ENCODE measurements around the gene AGPAT1. TPM values are rescaled to one million over a fixed set of nuclear protein-coding genes. Genes with fewer than 3 reads are reported as not detected.

The AGPAT1 gene
- total and polyA plus RNA-seq, 2 of the 13 experiments (the other 11 are each of a cell fraction or from before 2014, with no cell fraction given): 51.3 to 139 TPM

DNA sequence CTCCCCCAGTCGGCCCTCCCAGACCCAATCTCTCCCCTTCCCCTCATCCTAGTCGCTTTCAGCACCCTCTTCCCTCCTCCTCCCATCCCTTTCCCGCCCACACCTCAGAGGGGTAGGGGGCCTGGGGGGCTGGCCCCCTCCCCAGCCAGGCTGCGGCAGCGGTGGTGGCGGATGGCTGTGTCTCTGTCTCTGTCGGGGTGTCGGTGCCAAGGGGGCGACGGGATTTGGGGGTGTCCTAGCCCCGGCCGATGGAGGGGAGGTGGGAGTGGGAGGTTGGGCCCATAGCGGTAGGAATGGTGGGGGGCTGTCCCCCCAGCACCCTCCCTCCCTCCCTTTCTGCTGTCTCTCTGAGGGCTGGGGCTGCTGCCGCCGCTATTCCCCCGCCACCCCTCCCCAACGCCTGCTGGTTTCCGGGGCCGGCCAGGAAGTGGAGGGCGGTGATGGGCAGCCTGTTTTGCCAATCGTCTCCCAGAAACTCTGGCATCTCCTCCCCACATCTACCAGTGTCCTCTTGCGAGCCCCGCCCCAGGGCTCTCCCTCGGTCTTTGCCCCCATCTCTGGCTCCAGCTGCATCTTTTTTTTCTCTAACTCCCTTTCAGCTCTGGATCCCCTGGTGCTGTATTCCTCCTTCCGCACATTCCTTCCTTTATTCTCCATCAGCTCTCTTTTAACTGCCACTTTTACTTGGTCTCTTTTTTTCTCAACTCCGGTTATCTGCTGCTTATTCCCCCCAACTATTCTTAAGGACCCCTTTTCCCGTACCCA lies at the start of gene AGPAT1 (continued):
- no peak for TF ChIP-seq ATF2 (CRISPR knock-in tag; IDR thresholded peaks at IDR 0.05)
- TF ChIP-seq ZNF235 (CRISPR knock-in tag; IDR thresholded peaks at IDR 0.05; ENCODE audit: borderline replicate concordance): no peak
- TF ChIP-seq, protein P1, sequence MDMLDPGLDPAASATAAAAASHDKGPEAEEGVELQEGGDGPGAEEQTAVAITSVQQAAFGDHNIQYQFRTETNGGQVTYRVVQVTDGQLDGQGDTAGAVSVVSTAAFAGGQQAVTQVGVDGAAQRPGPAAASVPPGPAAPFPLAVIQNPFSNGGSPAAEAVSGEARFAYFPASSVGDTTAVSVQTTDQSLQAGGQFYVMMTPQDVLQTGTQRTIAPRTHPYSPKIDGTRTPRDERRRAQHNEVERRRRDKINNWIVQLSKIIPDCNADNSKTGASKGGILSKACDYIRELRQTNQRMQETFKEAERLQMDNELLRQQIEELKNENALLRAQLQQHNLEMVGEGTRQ (IDR thresholded peaks at IDR 0.05; ENCODE audit: low read depth, low read length): no peak
- TF ChIP-seq, protein P1 (CRISPR knock-in tag; IDR thresholded peaks at IDR 0.05; ENCODE audit: borderline replicate concordance): no peak
- TF ChIP-seq PCBP1 (IDR thresholded peaks at IDR 0.05; ENCODE audit: borderline replicate concordance, low read depth, low read length): peak; percentile 99
- no peak for TF ChIP-seq RFX1 (IDR thresholded peaks at IDR 0.05)
- TF ChIP-seq BRCA1 (CRISPR knock-in tag; IDR thresholded peaks at IDR 0.05): no peak; the same call in 1 of the 2 replicates
- TF ChIP-seq STAG1 (CRISPR knock-in tag; IDR thresholded peaks at IDR 0.05): no peak
- no peak; the same call in 1 of the 2 replicates for TF ChIP-seq ZNF230 (CRISPR knock-in tag; IDR thresholded peaks at IDR 0.05)
- TF ChIP-seq ARNTL (CRISPR knock-in tag; IDR thresholded peaks at IDR 0.05): peak; percentile 57; the same call in 1 of the 2 replicates
- no peak for TF ChIP-seq STAT5B (CRISPR knock-in tag; IDR thresholded peaks at IDR 0.05)
- TF ChIP-seq FOXO4 (CRISPR knock-in tag; conservative IDR thresholded peaks at IDR 0.05): no peak
- TF ChIP-seq, protein P2, sequence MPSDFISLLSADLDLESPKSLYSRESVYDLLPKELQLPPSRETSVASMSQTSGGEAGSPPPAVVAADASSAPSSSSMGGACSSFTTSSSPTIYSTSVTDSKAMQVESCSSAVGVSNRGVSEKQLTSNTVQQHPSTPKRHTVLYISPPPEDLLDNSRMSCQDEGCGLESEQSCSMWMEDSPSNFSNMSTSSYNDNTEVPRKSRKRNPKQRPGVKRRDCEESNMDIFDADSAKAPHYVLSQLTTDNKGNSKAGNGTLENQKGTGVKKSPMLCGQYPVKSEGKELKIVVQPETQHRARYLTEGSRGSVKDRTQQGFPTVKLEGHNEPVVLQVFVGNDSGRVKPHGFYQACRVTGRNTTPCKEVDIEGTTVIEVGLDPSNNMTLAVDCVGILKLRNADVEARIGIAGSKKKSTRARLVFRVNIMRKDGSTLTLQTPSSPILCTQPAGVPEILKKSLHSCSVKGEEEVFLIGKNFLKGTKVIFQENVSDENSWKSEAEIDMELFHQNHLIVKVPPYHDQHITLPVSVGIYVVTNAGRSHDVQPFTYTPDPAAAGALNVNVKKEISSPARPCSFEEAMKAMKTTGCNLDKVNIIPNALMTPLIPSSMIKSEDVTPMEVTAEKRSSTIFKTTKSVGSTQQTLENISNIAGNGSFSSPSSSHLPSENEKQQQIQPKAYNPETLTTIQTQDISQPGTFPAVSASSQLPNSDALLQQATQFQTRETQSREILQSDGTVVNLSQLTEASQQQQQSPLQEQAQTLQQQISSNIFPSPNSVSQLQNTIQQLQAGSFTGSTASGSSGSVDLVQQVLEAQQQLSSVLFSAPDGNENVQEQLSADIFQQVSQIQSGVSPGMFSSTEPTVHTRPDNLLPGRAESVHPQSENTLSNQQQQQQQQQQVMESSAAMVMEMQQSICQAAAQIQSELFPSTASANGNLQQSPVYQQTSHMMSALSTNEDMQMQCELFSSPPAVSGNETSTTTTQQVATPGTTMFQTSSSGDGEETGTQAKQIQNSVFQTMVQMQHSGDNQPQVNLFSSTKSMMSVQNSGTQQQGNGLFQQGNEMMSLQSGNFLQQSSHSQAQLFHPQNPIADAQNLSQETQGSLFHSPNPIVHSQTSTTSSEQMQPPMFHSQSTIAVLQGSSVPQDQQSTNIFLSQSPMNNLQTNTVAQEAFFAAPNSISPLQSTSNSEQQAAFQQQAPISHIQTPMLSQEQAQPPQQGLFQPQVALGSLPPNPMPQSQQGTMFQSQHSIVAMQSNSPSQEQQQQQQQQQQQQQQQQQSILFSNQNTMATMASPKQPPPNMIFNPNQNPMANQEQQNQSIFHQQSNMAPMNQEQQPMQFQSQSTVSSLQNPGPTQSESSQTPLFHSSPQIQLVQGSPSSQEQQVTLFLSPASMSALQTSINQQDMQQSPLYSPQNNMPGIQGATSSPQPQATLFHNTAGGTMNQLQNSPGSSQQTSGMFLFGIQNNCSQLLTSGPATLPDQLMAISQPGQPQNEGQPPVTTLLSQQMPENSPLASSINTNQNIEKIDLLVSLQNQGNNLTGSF (CRISPR knock-in tag; IDR thresholded peaks at IDR 0.05): no peak
- TF ChIP-seq, protein P3, sequence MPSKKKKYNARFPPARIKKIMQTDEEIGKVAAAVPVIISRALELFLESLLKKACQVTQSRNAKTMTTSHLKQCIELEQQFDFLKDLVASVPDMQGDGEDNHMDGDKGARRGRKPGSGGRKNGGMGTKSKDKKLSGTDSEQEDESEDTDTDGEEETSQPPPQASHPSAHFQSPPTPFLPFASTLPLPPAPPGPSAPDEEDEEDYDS (CRISPR knock-in tag; IDR thresholded peaks at IDR 0.05): peak; percentile 78
- TF ChIP-seq LRRFIP1 (CRISPR knock-in tag; conservative IDR thresholded peaks at IDR 0.05): no peak
- no peak for TF ChIP-seq GFI1 (CRISPR knock-in tag; IDR thresholded peaks at IDR 0.05; ENCODE audit: borderline replicate concordance)
